Bronchial epithelial cell (primary cell): Measurements from ENCODE around the gene TRA2B. TPM values are rescaled to one million over a fixed set of nuclear protein-coding genes. Genes with fewer than 3 reads are reported as not detected.

ENCODE experiments used
- DNase-seq: peaks from one replicate; pipeline ENCODE4 v3.0.0-alpha.2; 2010; ENCODE audit warnings: low read depth
- FAIRE-seq: peaks from 2 replicates; lab custom pipeline; 2011; peaks lifted over from hg19 to GRCh38; lab: Jason Lieb, UNC
- H3K27me3 ChIP-seq: 2 replicates; pipeline ENCODE4 v1.5.1; 2011; ENCODE audit warnings: low read length; ENCODE audit not compliant: control insufficient read depth, insufficient read depth
- H3K36me3 ChIP-seq: 2 replicates; pipeline ENCODE4 v1.5.1; 2011; ENCODE audit warnings: low read length; ENCODE audit not compliant: control insufficient read depth, insufficient read depth
- H3K4me3 ChIP-seq: 2 replicates; pipeline ENCODE4 v1.5.1; 2011; ENCODE audit warnings: mild to moderate bottlenecking, low read depth, low read length, control low read depth
- CTCF ChIP-seq: IDR thresholded peaks from 2 replicates; pipeline ENCODE4 v1.5.1; 2011; ENCODE audit warnings: mild to moderate bottlenecking, moderate library complexity, low read length, control low read depth, inconsistent platforms; ENCODE audit not compliant: insufficient read depth, severe bottlenecking
- total RNA-seq: library from RNA; depleted of rRNA; stranded (reverse); fragments of >200 nt; gene quantifications from 2 replicates; pipeline ENCODE4 v1.2.1, GENCODE V29; 2014

The TRA2B gene
- total RNA-seq, 1 donor from 2014 or later, result 202 TPM

- H3K27me3 ChIP-seq, result no peaks in the 10 kb centered on the region
- FAIRE-seq (no peak), DNase-seq (no peak)
- TF ChIP-seq CTCF, result no peak
- no peak overlapping the region for H3K4me3 ChIP-seq
- H3K36me3 ChIP-seq, result peaks cover 19% of the 10 kb centered on the region
Observed at GRCh38 chr3:185925353-185925752, 12.5 kb downstream of the TRA2B start.

- DNase-seq (no peak), FAIRE-seq (no peak)
- H3K36me3 ChIP-seq, result peaks cover 23% of the 10 kb centered on the region
- no peaks in the 10 kb centered on the region for H3K27me3 ChIP-seq
- no peak overlapping the region for H3K4me3 ChIP-seq
- TF ChIP-seq CTCF, result no peak
Observed at GRCh38 chr3:185924375-185924774, 13.4 kb downstream of the TRA2B start.

- no peaks in the 10 kb centered on the region for H3K27me3 ChIP-seq
- no peak for TF ChIP-seq CTCF
- FAIRE-seq, result no peak
- no peak for DNase-seq
- peaks cover 29% of the 10 kb centered on the region for H3K36me3 ChIP-seq
- no peak overlapping the region for H3K4me3 ChIP-seq
Observed at GRCh38 chr3:185920184-185920583, 17.6 kb downstream of the TRA2B start.

- Histone ChIP-seq H3K27me3 (no peaks in the 10 kb centered on the region), H3K36me3 (peaks cover 16% of the 10 kb centered on the region), H3K4me3 (no peak overlapping the region)
- DNase-seq (no peak), FAIRE-seq (no peak)
- TF ChIP-seq CTCF, result no peak
Observed at GRCh38 chr3:185916042-185916833, 21.6 kb downstream of the TRA2B start.

GRCh38 chr3:185915642-185916041 lies 22.2 kb downstream of the TRA2B start:
- peaks cover 14% of the 10 kb centered on the region for H3K36me3 ChIP-seq
- H3K4me3 ChIP-seq, result no peak overlapping the region
- TF ChIP-seq CTCF, result no peak
- FAIRE-seq (no peak), DNase-seq (no peak)
- H3K27me3 ChIP-seq, result no peaks in the 10 kb centered on the region
